Aorta (tissue), 5 donors: Measurements from ENCODE around the gene CYP2A7. TPM values are rescaled to one million over a fixed set of nuclear protein-coding genes. Genes with fewer than 3 reads are reported as not detected.
"Not testable (repeated sequence)": the region's sequence is repeated elsewhere in the genome, so short reads cannot be mapped to it uniquely, and the experiment has no call there.

ENCODE experiments used
- ATAC-seq: fragments of 200-7000 bp; cut with Tn5 transposase; one replicate; pipeline ENCODE4 v1.9.1; 2022; ENCODE audit warnings: moderate library complexity; ENCODE audit not compliant: low FRiP score
- DNase-seq, 2 donors: peaks; one replicate each; pipeline ENCODE4 v3.0.0-alpha.2; 2020
- H3K27ac ChIP-seq, 2 donors: one replicate each; pipeline ENCODE4 v1.5.1; 2013; ENCODE audit warnings: low read length in 2 of 2, mild to moderate bottlenecking in 2 of 2, moderate library complexity in 2 of 2, control low read depth in 1 of 2, inconsistent platforms in 1 of 2, low read depth in 1 of 2
- H3K27me3 ChIP-seq, 2 donors: one replicate each; pipeline ENCODE4 v1.6.1; 2013; ENCODE audit warnings: control low read depth in 1 of 2, low read length in 1 of 2, mild to moderate bottlenecking in 1 of 2, moderate library complexity in 1 of 2; ENCODE audit not compliant: insufficient read depth in 2 of 2, control insufficient read depth in 1 of 2
- H3K36me3 ChIP-seq, 2 donors: one replicate each; pipeline ENCODE4 v1.6.1; 2013; ENCODE audit warnings: control low read depth in 1 of 2, low read length in 1 of 2, mild to moderate bottlenecking in 1 of 2; ENCODE audit not compliant: insufficient read depth in 2 of 2, control insufficient read depth in 1 of 2
- H3K4me1 ChIP-seq, 2 donors: one replicate each; pipeline ENCODE4 v1.6.1; 2013; ENCODE audit warnings: low read length in 2 of 2, control low read depth in 1 of 2, mild to moderate bottlenecking in 1 of 2, moderate library complexity in 1 of 2; ENCODE audit not compliant: insufficient read depth in 2 of 2, control insufficient read depth in 1 of 2
- H3K4me3 ChIP-seq, 2 donors: one replicate each; pipeline ENCODE4 v1.5.1; 2013; ENCODE audit warnings: low read length in 2 of 2, control low read depth in 1 of 2, mild to moderate bottlenecking in 1 of 2
- H3K9me3 ChIP-seq: one replicate; pipeline ENCODE4 v1.6.1; 2013; ENCODE audit warnings: mild to moderate bottlenecking, low read length; ENCODE audit not compliant: control insufficient read depth
- WGBS, 2 donors: extraction: QIAGEN DNeasy Blood & Tissue Kit; methylation state at CpG; one replicate each; pipeline ENCODE4 v1.1.7; 2013; 5-methylcytosine and 5-hydroxymethylcytosine counted together
- intact Hi-C, 2 donors: fragments of 100-400 bp; cut with DNase I; formaldehyde crosslinking; loops; one replicate each; pipeline versions ENCODE4 v1.14.2 to v1.15.0; 2022
- polyA plus RNA-seq, 2 donors: library from polyadenylated mRNA; stranded (reverse); fragments of 200-250 nt; gene quantifications; one replicate each; pipeline ENCODE4 v1.2.3, GENCODE V29; 2013
- total RNA-seq, 2 donors: library from RNA; stranded (reverse); fragmentation: NEBNext Ultra II Directional; extraction: Animal tissue kit (Norgen Biotek cat#: 25700); gene quantifications; one replicate each; pipeline ENCODE4 v1.2.1, GENCODE V29; 2021
- donor health status: healthy with polysubstance abuse.
- donor health status: Bipolar disorder and iron deficiency.
- donor health status: DM: no; HTN: no; CAD: no.
- donor health status: DM: no; HTN: no; CAD: no.
- donor health status: DM: yes; HTN: yes; CAD: no.

Gene CYP2A7
- total and polyA plus RNA-seq, 4 donors: not detected

GRCh38 chr19:40921005-40921897 lies 39.2 kb upstream of the CYP2A7 start:
- Histone ChIP-seq H3K27ac (no peak overlapping the region), H3K36me3 (no peaks in the 10 kb centered on the region), H3K4me1 (no peaks in the 10 kb centered on the region), H3K4me3 (no peak overlapping the region), H3K9me3 (peaks cover 1% of the 10 kb centered on the region), H3K27me3 (no peaks in the 10 kb centered on the region)
- intact Hi-C loops: no loop called here
- ATAC-seq: no peak
- WGBS, 2 donors: 21 to 32% methylated on average over 9 of the region's 9 CpGs
- DNase-seq: no peak

- H3K36me3 ChIP-seq: no peaks in the 10 kb centered on the region
- no peak overlapping the region for H3K4me3 ChIP-seq
- H3K4me1 ChIP-seq: no peaks in the 10 kb centered on the region
- no peak for DNase-seq
- 78 to 89% methylated on average over 4 of the region's 4 CpGs for WGBS, 2 donors
- ATAC-seq: no peak
- no peak overlapping the region for H3K27ac ChIP-seq
- no peaks in the 10 kb centered on the region for H3K27me3 ChIP-seq
- intact Hi-C loops: no loop called here
- peaks cover 1% of the 10 kb centered on the region for H3K9me3 ChIP-seq
Observed at GRCh38 chr19:40920300-40921004, 38.4 kb upstream of the CYP2A7 start.

GRCh38 chr19:40919530-40920299 lies 37.7 kb upstream of the CYP2A7 start:
- intact Hi-C loops, H3K27me3 ChIP-seq, DNase-seq, H3K9me3 ChIP-seq, H3K4me1 ChIP-seq, ATAC-seq, H3K36me3 ChIP-seq, H3K4me3 ChIP-seq, H3K27ac ChIP-seq: not testable (repeated sequence)
- 82 to 83% methylated on average over 7 of the region's 7 CpGs for WGBS, 2 donors

DNA sequence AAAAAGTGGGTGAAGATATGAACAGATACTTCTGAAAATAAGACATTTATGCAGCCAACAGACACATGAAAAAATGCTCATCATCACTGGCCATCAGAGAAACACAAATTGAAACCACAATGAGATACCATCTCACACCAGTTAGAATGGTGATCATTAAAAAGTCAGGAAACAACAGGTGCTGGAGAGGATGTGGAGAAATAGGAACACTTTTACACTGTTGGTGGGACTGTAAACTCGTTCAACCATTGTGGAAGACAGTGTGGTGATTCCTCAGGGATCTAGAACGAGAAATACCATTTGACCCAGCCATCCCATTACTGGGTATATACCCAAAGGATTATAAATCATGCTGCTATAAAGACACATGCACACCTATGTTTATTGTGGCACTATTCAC lies 36.3 kb upstream of the CYP2A7 start:
- DNase-seq, intact Hi-C loops, H3K27ac ChIP-seq, H3K4me1 ChIP-seq, H3K4me3 ChIP-seq, ATAC-seq, H3K36me3 ChIP-seq, H3K9me3 ChIP-seq, H3K27me3 ChIP-seq: not testable (repeated sequence)
- 29 to 34% methylated on average over 2 of the region's 2 CpGs for WGBS, 2 donors

DNA sequence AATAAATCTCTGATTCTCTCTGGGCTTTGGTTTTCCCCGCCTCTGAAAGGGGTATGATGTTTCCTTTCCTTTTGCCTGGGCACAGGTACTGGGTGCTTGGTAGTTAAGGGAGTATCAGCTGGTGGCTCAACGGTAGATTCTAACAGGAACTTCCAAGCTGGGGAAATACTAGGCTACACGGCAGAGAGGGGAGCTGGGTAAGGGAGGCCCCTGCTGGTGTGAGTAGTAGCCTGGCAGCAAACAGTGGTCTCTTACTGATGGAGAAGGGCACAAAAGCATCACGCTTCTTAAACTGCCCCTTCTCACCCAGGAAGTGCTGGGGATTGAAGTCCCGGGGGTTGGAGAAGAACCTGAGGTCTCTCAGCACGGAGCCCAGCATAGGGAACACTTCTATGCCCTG lies 26.9 kb upstream of the CYP2A7 start:
- Histone ChIP-seq H3K27ac (no peak overlapping the region), H3K9me3 (peaks cover 9% of the 10 kb centered on the region), H3K4me3 (no peak overlapping the region), H3K4me1 (no peaks in the 10 kb centered on the region), H3K36me3 (no peaks in the 10 kb centered on the region), H3K27me3 (no peaks in the 10 kb centered on the region)
- intact Hi-C loops: loop anchor here in 1 of 2 donors (5.0 kb wide), 1 partner anchor 247 kb away; no protein-coding TSS in a partner anchor
- 49 to 50% methylated on average over 6 of the region's 6 CpGs for WGBS, 2 donors
- DNase-seq (no peak), ATAC-seq (no peak)

DNA sequence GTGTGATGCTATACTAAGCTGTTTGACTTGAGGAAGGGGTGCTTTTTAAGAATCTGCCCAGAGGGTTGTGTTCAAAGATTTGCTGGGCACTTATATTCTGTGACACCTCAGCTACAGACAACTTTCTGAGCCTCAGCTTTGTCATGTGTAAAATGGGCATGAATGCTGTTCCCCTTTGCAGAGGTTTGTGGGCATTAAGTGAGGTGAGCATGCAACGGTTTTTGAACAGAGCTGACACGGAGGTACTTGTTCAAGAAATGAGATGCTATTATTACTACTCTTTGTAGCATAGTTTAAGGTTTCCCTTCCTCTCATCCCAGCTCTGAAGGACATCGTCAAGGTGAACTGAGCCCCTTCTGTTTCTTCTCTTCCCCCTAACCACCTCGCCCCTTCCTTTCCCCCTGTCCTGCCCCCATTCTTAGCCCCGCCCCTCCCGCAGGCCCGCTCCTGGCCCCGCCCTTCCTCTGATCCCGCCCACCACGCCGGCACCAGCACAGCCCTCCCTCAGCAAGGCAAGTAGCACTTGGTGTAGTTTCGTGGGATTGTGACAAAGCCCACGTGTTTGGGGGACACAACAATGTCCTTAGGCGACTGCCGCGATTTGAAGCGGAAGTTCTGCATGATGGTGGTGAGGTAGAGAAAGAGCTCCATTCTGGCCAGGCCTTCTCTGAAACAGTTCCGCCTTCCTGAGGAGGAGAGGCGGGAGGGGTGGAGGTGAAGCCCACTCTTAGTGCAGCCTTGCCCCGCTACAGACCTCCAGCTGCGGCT lies 26.1 kb upstream of the CYP2A7 start:
- peak in 1 of 2 donors; percentile 59 for DNase-seq
- peaks cover 9% of the 10 kb centered on the region for H3K9me3 ChIP-seq
- H3K36me3 ChIP-seq: no peaks in the 10 kb centered on the region
- H3K27me3 ChIP-seq: no peaks in the 10 kb centered on the region
- intact Hi-C loops: loop anchor here in 1 of 2 donors (5.0 kb wide), 1 partner anchor 246 kb away; no protein-coding TSS in a partner anchor
- H3K27ac ChIP-seq: no peak overlapping the region
- no peak overlapping the region for H3K4me3 ChIP-seq
- no peak for ATAC-seq
- no peaks in the 10 kb centered on the region for H3K4me1 ChIP-seq
- WGBS, 2 donors: 31 to 32% methylated on average over 21 of the region's 21 CpGs

DNA sequence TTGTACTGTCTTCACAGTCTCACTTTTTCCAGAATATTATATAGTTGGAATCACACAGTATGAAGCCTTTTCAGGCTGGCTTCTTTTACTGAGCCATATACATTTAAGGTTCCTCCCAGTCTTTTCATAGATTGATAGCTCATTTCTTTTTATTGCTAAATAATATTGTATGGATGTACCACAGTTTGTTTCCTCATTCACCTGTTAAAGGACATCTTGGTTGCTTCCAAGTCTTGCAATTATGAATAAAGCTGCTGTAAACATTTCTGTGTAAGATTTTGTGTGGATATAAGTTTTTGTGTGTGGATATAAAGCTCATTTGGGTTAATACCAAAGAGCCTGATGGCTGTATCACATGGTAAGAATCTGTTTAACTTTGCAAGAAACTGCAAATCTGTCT lies 24.5 kb upstream of the CYP2A7 start:
- intact Hi-C loops: loop anchor here in 1 of 2 donors (5.0 kb wide), 1 partner anchor 244 kb away; no protein-coding TSS in a partner anchor
- no peaks in the 10 kb centered on the region for H3K4me1 ChIP-seq
- no peaks in the 10 kb centered on the region for H3K36me3 ChIP-seq
- H3K27ac ChIP-seq: no peak overlapping the region
- no peak for ATAC-seq
- H3K4me3 ChIP-seq: no peak overlapping the region
- peaks cover 6% of the 10 kb centered on the region for H3K9me3 ChIP-seq
- DNase-seq: no peak
- H3K27me3 ChIP-seq: no peaks in the 10 kb centered on the region

DNA sequence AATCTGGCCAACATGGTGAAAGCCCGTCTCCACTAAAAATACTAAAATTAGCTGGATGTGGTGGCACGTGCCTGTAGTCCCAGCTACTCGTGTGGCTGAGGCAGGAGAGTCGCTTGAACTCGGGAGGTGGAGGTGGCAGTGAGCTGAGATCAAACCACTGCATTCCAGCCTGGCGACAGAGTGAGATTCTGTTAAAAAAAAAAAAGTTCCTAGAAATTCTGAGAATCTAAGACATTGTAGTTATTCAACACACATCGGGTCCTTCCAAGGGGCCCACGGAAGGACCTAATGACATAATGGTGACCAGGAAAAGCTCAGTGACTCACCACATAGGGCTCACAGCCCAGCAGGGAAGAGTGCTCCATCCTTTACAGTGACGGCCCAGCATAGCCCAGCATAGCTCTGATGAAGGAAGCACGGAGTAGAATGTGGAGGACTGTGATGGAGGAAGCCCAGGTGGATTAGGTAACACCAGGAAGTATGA lies 22.7 kb upstream of the CYP2A7 start:
- DNase-seq, H3K4me1 ChIP-seq, H3K27ac ChIP-seq, H3K36me3 ChIP-seq, H3K9me3 ChIP-seq, H3K27me3 ChIP-seq, H3K4me3 ChIP-seq, ATAC-seq: not testable (repeated sequence)
- 39 to 44% methylated on average over 10 of the region's 10 CpGs for WGBS, 2 donors
- intact Hi-C loops: loop anchor here in 1 of 2 donors (5.0 kb wide), 1 partner anchor 242 kb away; no protein-coding TSS in a partner anchor
